ENCODE measurements around the gene ALKBH3.

- TF ChIP-seq, protein P1, sequence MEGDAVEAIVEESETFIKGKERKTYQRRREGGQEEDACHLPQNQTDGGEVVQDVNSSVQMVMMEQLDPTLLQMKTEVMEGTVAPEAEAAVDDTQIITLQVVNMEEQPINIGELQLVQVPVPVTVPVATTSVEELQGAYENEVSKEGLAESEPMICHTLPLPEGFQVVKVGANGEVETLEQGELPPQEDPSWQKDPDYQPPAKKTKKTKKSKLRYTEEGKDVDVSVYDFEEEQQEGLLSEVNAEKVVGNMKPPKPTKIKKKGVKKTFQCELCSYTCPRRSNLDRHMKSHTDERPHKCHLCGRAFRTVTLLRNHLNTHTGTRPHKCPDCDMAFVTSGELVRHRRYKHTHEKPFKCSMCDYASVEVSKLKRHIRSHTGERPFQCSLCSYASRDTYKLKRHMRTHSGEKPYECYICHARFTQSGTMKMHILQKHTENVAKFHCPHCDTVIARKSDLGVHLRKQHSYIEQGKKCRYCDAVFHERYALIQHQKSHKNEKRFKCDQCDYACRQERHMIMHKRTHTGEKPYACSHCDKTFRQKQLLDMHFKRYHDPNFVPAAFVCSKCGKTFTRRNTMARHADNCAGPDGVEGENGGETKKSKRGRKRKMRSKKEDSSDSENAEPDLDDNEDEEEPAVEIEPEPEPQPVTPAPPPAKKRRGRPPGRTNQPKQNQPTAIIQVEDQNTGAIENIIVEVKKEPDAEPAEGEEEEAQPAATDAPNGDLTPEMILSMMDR (IDR thresholded peaks at IDR 0.05) = no peak
- TF ChIP-seq POLR2AphosphoS5 (IDR thresholded peaks at IDR 0.05) (peak in 1 of 3 donors; percentile 54), POLR2A (IDR thresholded peaks at IDR 0.05) (no peak)
Observed at GRCh38 chr11:43947815-43948214, 67.2 kb downstream of the ALKBH3 start.

Data from stomach (tissue), 4 donors.